Hepatocyte (in vitro differentiated cells): ENCODE results near the gene ECHDC3.

Experiments used
- CTCF ChIP-seq: fragments of 200-600 bp; sonication (generic); IDR thresholded peaks from 2 replicates; pipeline ENCODE4 v1.5.1; 2016; ENCODE audit warnings: antibody characterized with exemption, mild to moderate bottlenecking; ENCODE audit not compliant: poor library complexity
- EZH2 ChIP-seq: fragments of 200-600 bp; sonication (generic); IDR thresholded peaks from 2 replicates; pipeline ENCODE4 v1.6.1; 2016; ENCODE audit warnings: antibody characterized with exemption, mild to moderate bottlenecking, borderline replicate concordance

- no peak for TF ChIP-seq CTCF
- no peak for TF ChIP-seq EZH2
Measured at GRCh38 chr10:11754173-11754572, 12.0 kb downstream of the ECHDC3 start.
